Liver (tissue), 3 donors: ENCODE data around the gene TMOD2.

Source experiments
- CTCF ChIP-seq: fragments of 150-350 bp; IDR thresholded peaks from 2 replicates; pipeline ENCODE4 v1.5.1; 2017; ENCODE audit warnings: improper control_type of control experiment, low read depth, low read length; ENCODE audit not compliant: missing input control
- GABPA ChIP-seq, 2 donors: IDR thresholded peaks in 1 of 2; conservative IDR thresholded peaks in 1 of 2; 2 replicates each; pipeline ENCODE4 v1.6.1; 2016; ENCODE audit warnings: antibody characterized with exemption in 2 of 2, mild to moderate bottlenecking in 1 of 2, moderate library complexity in 1 of 2
- JUND ChIP-seq, 2 donors: IDR thresholded peaks; 2 replicates each; pipeline ENCODE4 v1.6.1; 2016; ENCODE audit warnings: antibody characterized with exemption in 2 of 2
- MAX ChIP-seq: IDR thresholded peaks from 2 replicates; pipeline ENCODE4 v1.6.1; 2016; ENCODE audit warnings: antibody characterized with exemption
- TAF1 ChIP-seq: conservative IDR thresholded peaks from 2 replicates; pipeline ENCODE4 v1.6.1; 2016; ENCODE audit warnings: antibody characterized with exemption, mild to moderate bottlenecking
- donor health status: healthy.
- donor health status: healthy.

DNA sequence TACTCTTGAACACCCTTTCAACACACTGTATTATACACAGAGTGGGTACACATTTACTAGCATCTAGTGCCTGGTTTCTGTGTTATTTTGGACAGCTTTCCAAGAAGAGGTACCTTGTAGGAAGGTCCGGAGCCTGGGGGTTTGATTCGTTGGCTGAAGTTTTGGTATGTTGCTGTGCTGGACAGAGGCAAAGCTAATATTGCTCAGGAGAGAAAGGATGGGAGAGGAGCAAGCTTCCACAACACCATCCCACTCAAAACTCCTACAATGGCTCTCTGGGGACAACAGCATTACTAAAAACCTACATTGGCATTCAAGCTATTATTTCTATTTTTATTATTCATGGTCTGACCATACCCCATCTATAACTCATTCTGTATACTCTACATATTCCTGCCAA is 12.8 kb upstream of the TMOD2 start:
- TF ChIP-seq GABPA (IDR thresholded peaks at IDR 0.05 in 1 of 2, conservative IDR thresholded peaks at IDR 0.05 in 1 of 2) = no peak
- no peak for TF ChIP-seq CTCF
- TF ChIP-seq MAX = no peak
- no peak for TF ChIP-seq TAF1
- no peak for TF ChIP-seq JUND (IDR thresholded peaks at IDR 0.05)
